ENCODE measurements around the gene FGR.
A peak's percentile ranks its signal among the peaks of the same experiment; 100 is the strongest.

FGR gene

DNA sequence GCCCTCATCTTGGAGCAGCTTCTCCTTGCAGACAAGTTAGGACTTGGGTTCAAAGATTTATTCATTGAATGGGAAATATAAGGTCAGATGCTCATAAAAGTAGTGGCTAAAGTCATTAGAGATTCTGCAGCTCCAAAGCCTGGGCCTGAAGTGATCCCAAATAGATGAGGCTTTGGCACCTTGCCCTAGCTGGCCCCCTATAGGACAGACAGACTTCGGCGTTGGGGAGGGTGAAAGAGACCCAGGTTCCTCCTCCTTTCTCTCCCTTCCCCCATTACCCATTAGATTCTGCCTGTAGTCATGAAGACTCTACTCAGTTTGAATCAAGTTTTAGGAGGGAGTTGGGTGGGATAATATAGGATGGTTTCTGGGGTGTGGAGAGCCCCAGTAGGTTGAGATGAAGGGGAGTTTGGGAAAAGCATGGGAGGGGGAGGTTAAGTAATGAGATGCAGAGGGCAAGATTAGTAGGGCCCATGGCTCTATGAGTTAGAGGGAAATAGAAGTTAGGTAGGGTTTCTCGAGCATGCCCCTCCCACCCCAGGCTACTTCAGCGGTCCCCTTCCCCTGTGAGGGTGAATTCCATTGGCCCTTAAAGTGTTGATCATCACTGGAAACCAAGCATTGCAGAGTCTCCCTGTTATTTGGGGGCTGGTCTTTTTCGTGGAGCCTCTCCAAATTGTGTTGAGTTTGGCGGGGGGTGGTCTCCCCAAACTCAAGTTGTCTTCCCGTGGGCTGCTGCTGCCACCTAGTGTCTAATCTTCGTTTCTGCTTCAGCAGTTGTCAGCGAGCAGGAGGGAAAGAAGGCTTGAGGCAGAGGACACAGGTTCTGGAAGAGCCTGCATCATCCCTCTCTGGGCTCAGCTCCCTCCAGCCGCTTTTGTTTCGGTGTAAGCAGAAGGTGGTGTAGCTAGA, 28.9 kb downstream of the FGR start:
- Histone ChIP-seq H3K27me3 (ENCODE audit: control insufficient read depth, insufficient read depth, low read length) (no peaks in the 10 kb centered on the region), H3K4me3 (ENCODE audit: low read length) (no peak overlapping the region), H3K36me3 (ENCODE audit: control insufficient read depth, insufficient read depth, low read length) (no peaks in the 10 kb centered on the region), H3K4me1 (ENCODE audit: control insufficient read depth, insufficient read depth, low read length) (peaks cover 25% of the 10 kb centered on the region), H3K9me3 (ENCODE audit: control insufficient read depth, insufficient read depth, low read length) (no peaks in the 10 kb centered on the region), H3K27ac (ENCODE audit: low read length) (no peak overlapping the region)
- no peak for DNase-seq (ENCODE audit: low read depth, low spot score)
- no CpG with 5 or more reads among the region's 11 CpGs for WGBS (ENCODE audit: insufficient coverage, insufficient read length)

DNA sequence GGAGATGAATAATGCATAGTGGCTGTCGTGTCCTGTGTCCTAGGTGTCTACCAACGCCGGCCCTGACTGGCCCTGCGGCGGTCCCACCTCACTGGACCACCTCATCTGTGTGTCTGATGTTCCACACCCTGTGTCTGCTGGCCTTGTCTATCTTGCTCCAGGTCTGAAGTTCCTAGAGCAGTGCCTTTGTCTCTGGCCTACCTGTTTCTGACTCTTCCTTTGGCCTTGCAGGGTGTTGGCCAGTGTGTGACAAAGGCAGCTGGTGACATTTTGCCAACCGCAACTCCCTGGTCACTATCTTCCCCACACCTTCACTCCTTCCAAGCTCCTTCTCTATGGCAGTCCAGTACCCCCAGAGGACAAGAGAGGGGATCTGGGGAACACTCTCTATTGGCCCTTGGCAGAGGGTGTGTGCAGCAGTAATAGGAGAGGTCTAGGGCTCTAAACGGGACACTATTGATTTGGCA, 29.7 kb downstream of the FGR start:
- Histone ChIP-seq H3K36me3 (ENCODE audit: control insufficient read depth, insufficient read depth, low read length) (no peaks in the 10 kb centered on the region), H3K9me3 (ENCODE audit: control insufficient read depth, insufficient read depth, low read length) (no peaks in the 10 kb centered on the region), H3K27me3 (ENCODE audit: control insufficient read depth, insufficient read depth, low read length) (no peaks in the 10 kb centered on the region), H3K4me3 (ENCODE audit: low read length) (no peak overlapping the region), H3K27ac (ENCODE audit: low read length) (no peak overlapping the region), H3K4me1 (ENCODE audit: control insufficient read depth, insufficient read depth, low read length) (peaks cover 25% of the 10 kb centered on the region)
- WGBS (ENCODE audit: insufficient coverage, insufficient read length): no CpG with 5 or more reads among the region's 7 CpGs
- no peak for DNase-seq (ENCODE audit: low read depth, low spot score)

DNA sequence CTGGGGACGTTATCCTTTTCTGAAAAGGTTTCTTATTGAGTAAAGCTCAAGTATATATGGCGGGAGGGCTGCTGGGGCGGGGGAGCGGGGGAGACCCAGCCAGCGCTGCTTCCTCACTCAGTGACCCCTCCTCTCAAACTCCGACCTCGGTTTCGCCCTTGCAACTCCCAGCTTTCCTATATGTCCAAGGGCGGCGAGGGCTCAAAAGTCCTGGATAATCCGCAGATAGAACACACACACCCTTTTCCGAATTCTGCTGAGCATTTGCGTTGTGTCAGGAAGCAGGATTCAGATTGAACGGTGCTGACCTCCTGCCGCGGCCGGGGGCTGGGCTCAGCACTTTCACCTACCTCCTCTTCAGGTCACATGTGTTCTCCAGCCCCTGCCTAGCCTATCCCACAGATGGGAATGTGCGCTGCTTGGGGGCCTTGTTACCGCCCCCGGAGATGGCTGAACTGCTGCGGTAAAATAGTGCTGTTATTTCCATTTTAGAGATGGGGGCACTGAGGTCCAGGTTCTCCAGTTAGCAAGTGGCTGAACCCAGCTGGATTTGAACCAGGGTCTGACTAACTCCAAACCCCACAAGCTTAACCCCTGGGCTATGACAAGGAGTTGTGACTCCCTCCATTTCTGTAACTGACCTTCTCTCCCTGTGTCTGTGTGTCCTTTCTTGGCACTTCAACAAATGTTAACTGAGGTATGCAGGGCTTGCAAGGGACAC, 30.2 kb downstream of the FGR start:
- no peak overlapping the region for H3K27ac ChIP-seq (ENCODE audit: low read length)
- H3K4me3 ChIP-seq (ENCODE audit: low read length): peak overlapping the region; percentile 96; the same call in 1 of the 2 replicates
- no CpG with 5 or more reads among the region's 21 CpGs for WGBS (ENCODE audit: insufficient coverage, insufficient read length)
- no peaks in the 10 kb centered on the region for H3K9me3 ChIP-seq (ENCODE audit: control insufficient read depth, insufficient read depth, low read length)
- DNase-seq (ENCODE audit: low read depth, low spot score): no peak
- H3K36me3 ChIP-seq (ENCODE audit: control insufficient read depth, insufficient read depth, low read length): no peaks in the 10 kb centered on the region
- no peaks in the 10 kb centered on the region for H3K27me3 ChIP-seq (ENCODE audit: control insufficient read depth, insufficient read depth, low read length)
- H3K4me1 ChIP-seq (ENCODE audit: control insufficient read depth, insufficient read depth, low read length): peaks cover 27% of the 10 kb centered on the region

DNA sequence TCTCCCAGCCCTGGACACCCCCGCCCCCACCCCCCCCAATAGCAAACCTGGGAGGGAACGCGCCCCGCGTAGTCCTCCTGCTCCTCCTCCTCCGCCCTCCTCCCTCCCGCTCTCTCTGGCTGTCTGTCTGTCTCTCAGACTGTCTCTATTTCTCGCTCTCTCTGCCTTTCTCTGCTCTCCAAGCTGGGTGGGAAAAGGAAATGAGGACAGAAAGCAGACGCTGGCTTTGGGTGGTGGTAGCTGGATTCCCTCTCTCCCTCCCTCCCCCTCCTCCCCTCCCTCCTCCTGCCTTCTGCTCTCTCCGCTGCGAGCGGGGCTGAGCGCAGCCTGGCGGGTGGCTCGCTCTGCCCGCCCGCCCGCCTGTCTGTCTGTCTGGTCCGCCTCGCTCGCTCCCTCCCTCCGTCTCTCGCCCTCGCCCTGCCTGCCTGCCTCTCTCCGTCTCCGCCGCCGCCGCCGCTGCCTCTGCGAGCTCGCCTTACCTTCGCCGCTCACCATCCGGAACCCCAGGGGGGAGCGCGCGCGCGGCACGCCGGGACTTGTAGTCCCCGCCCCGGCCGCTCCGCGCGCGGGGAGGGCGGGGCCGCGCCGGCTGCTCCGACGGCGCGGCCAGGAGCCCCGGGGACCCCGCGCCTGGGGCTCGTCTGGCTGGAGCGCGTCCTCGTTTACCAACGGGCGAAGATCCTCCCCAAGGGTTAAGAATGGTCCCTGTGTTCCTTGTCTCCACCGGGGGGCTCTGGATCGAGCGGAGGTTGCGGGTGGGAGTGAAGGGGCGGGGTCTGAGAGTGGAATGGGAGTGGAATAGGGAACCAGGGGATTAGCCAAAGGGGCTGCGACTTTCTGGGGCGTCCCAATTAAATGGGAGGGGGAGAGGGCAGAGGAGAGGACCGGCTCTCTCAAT, 31.1 kb downstream of the FGR start, which contains the start of gene AHDC1:
Gene AHDC1 (minus strand): TSS at position 464 of the 898 bp plus-strand sequence. CDS start 52,029 bp downstream, outside the sequence.
- H3K36me3 ChIP-seq (ENCODE audit: control insufficient read depth, insufficient read depth, low read length): no peaks in the 10 kb centered on the region
- WGBS (ENCODE audit: insufficient coverage, insufficient read length): no CpG with 5 or more reads among the region's 74 CpGs
- DNase-seq (ENCODE audit: low read depth, low spot score): no peak
- H3K4me3 ChIP-seq (ENCODE audit: low read length): peak within 1 kb of the TSS; percentile 96
- no peaks in the 10 kb centered on the region for H3K27me3 ChIP-seq (ENCODE audit: control insufficient read depth, insufficient read depth, low read length)
- no peak within 1 kb of the TSS for H3K27ac ChIP-seq (ENCODE audit: low read length)
- H3K9me3 ChIP-seq (ENCODE audit: control insufficient read depth, insufficient read depth, low read length): no peaks in the 10 kb centered on the region
- H3K4me1 ChIP-seq (ENCODE audit: control insufficient read depth, insufficient read depth, low read length): peaks cover 27% of the 10 kb centered on the region

DNA sequence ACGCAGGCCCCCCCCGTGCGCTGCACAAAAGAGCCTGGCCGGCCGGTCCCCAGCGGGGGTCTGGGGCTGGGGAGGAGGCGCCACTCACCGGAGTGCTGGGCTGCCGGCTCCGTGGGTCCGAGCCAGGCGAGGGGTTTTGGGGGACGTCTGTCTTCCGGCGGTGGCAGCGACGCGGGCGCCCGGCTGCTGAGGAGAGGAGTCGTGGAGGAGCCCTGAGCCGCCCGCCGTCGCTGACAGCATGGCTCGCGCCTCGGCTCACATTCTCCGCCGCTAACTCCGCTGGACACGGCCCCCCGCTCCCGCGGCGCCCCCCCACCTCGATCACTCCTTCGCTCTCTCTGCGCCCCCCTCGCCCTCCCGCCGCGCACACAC, 31.7 kb downstream of the FGR start:
- Histone ChIP-seq H3K4me1 (ENCODE audit: control insufficient read depth, insufficient read depth, low read length) (peaks cover 27% of the 10 kb centered on the region), H3K9me3 (ENCODE audit: control insufficient read depth, insufficient read depth, low read length) (no peaks in the 10 kb centered on the region), H3K27ac (ENCODE audit: low read length) (no peak overlapping the region), H3K36me3 (ENCODE audit: control insufficient read depth, insufficient read depth, low read length) (no peaks in the 10 kb centered on the region), H3K27me3 (ENCODE audit: control insufficient read depth, insufficient read depth, low read length) (no peaks in the 10 kb centered on the region), H3K4me3 (ENCODE audit: low read length) (peak overlapping the region; percentile 96)
- DNase-seq (ENCODE audit: low read depth, low spot score): no peak
- no CpG with 5 or more reads among the region's 43 CpGs for WGBS (ENCODE audit: insufficient coverage, insufficient read length)

DNA sequence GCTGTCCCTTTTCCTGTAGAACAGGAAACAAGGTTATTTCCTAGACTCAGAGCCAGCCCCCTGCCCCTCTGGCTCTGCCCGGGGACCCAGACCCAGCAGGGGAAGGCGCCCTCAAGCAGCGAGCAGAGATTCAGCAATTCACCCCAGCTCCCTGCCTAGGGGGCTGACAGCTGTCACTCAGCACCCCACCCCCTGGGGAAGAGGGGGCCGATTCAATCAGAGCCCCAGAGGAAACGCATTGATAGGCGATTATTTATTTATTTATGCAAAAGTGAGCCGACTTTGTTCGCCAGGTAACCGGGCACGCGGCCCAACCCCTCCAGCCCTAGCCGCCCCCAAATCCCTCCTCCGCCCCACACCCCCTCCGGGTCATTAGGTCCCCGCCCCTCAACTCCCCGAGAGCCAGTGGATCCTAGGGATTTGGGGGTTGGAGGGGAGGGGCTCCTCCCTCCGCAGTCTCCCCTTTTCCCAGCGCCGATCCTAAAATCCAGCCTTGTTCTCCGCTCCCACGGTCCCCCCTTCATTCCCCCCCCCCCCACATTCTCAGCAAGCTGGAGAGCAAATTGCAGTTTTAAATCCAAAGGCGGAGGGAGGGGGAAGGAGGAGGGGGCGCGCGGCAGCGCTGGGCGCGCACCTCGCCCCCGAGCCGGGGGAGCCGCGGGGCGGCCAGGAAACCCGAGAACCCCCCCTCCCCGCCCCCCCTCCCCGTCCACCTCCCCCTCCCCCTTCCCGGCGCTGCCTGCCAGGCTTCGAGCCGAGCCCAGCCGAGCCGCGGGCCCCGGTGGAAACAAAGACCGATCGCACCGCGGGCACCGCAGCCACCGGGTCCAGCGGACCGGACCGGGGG, 32.3 kb downstream of the FGR start:
- Histone ChIP-seq H3K27ac (ENCODE audit: low read length) (no peak overlapping the region), H3K27me3 (ENCODE audit: control insufficient read depth, insufficient read depth, low read length) (no peaks in the 10 kb centered on the region)
- no peak for DNase-seq (ENCODE audit: low read depth, low spot score)

DNA sequence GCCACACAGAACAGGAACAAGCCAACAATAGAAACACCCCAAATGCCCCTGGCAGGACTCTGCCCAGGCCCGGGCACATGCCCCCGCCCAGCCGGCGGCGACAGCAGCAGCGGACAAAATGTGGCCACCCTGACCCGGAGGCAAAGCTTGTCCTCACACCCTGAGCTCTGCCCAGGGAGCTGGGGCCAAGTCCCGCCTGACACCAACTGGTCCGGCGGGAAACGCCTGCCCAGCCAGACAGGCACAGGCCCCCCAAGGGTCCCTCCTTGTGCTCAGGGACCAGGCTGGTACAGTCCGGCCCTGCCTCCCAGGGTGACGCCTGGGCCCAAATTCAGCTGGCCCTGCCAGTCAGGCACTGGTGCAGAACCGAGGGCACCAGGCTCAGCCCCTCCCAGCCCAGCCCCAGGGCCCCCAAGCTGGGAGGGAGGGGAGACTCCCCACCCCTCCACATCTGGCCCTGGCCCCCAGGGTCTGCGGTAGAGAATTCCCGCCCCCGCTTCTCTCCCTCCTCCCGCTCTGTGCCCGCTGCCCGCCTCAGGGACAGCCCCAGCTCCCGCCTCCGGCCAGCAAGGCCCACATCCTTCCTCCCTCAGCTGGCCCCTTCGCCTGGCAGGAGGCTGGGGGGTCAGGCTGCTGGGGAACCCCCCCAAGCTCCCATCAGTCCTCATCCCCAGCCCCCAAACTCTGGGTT, 33.1 kb downstream of the FGR start:
- peak overlapping the region; percentile 96; the same call in 1 of the 2 replicates for H3K4me3 ChIP-seq (ENCODE audit: low read length)

More for the DNA sequence above, 32.3 kb downstream of the FGR start:
- Histone ChIP-seq H3K9me3 (ENCODE audit: control insufficient read depth, insufficient read depth, low read length) (no peaks in the 10 kb centered on the region), H3K4me3 (ENCODE audit: low read length) (peak overlapping the region; percentile 96), H3K4me1 (ENCODE audit: control insufficient read depth, insufficient read depth, low read length) (peaks cover 27% of the 10 kb centered on the region), H3K36me3 (ENCODE audit: control insufficient read depth, insufficient read depth, low read length) (no peaks in the 10 kb centered on the region)
- WGBS (ENCODE audit: insufficient coverage, insufficient read length): no CpG with 5 or more reads among the region's 54 CpGs

DNA sequence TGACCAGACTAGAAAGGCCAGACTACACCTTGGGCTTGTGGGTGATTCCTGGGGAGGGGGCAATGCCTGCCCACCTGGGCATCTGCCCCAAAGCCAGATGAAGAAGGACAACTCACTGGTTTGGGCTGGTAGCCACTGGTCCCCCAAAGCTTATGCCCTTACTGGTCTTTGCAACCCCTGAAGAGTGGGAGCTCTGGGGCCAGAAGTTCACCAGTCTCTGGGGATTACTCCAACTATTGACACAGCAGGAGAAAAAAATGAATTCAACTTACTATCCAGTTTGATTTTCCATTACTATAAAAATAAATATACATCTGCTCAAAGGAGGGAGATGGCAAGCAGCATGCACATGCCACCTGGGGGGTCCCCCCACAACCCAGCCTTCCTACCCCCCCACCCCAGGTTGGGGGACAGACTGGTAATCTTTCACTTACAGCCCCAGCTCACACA, 33.6 kb downstream of the FGR start:
- no peak overlapping the region for H3K4me3 ChIP-seq (ENCODE audit: low read length)
- H3K9me3 ChIP-seq (ENCODE audit: control insufficient read depth, insufficient read depth, low read length): no peaks in the 10 kb centered on the region
- H3K4me1 ChIP-seq (ENCODE audit: control insufficient read depth, insufficient read depth, low read length): peaks cover 21% of the 10 kb centered on the region
- no peaks in the 10 kb centered on the region for H3K36me3 ChIP-seq (ENCODE audit: control insufficient read depth, insufficient read depth, low read length)
- no peak overlapping the region for H3K27ac ChIP-seq (ENCODE audit: low read length)
- H3K27me3 ChIP-seq (ENCODE audit: control insufficient read depth, insufficient read depth, low read length): no peaks in the 10 kb centered on the region
- no peak for DNase-seq (ENCODE audit: low read depth, low spot score)

More for the DNA sequence above, 33.1 kb downstream of the FGR start:
- Histone ChIP-seq H3K36me3 (ENCODE audit: control insufficient read depth, insufficient read depth, low read length) (no peaks in the 10 kb centered on the region), H3K4me1 (ENCODE audit: control insufficient read depth, insufficient read depth, low read length) (peaks cover 21% of the 10 kb centered on the region), H3K27me3 (ENCODE audit: control insufficient read depth, insufficient read depth, low read length) (no peaks in the 10 kb centered on the region), H3K27ac (ENCODE audit: low read length) (no peak overlapping the region), H3K9me3 (ENCODE audit: control insufficient read depth, insufficient read depth, low read length) (no peaks in the 10 kb centered on the region)
- no peak for DNase-seq (ENCODE audit: low read depth, low spot score)
- no CpG with 5 or more reads among the region's 23 CpGs for WGBS (ENCODE audit: insufficient coverage, insufficient read length)

DNA sequence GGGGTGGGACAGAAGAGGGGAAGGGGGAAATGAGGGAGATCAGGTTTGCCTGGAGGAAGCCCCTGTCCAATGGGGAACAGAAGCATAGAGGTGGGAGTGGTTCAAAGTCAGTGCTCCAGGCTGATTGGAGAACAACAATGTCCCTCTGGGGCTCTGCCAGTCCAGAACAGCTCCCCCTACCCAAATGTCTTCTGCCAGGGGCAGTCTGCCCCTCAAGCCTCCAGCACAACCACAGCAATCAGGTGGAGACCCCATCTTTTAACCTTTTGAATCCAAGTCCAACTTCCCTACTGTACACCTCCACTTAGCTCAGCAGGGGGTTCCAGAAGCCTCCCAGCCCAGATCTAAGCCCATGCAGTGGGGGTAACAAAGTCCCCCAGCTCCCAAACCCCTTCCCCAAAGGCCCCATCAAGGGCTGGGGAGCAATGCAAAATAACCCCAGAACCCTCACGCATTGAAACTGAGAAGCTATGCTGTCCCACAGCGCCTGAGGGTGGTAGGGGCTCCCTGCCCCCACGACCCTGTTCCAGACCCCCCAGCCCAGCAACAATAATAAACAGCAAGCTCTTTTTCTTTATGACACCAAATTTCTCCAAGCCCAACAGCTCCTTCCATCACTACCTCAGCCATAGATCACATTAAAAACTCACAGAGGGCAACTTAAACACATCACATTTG, 34.3 kb downstream of the FGR start:
- WGBS (ENCODE audit: insufficient coverage, insufficient read length): no CpG with 5 or more reads among the region's 3 CpGs
- Histone ChIP-seq H3K4me1 (ENCODE audit: control insufficient read depth, insufficient read depth, low read length) (peaks cover 18% of the 10 kb centered on the region), H3K27ac (ENCODE audit: low read length) (no peak overlapping the region), H3K27me3 (ENCODE audit: control insufficient read depth, insufficient read depth, low read length) (no peaks in the 10 kb centered on the region), H3K4me3 (ENCODE audit: low read length) (no peak overlapping the region), H3K9me3 (ENCODE audit: control insufficient read depth, insufficient read depth, low read length) (no peaks in the 10 kb centered on the region), H3K36me3 (ENCODE audit: control insufficient read depth, insufficient read depth, low read length) (no peaks in the 10 kb centered on the region)
- DNase-seq (ENCODE audit: low read depth, low spot score): no peak

Measured in iPS DF 6.9 (cell line).